Measurements from ENCODE around the gene MAFB.
"Not testable (repeated sequence)": the region's sequence is repeated elsewhere in the genome, so short reads cannot be mapped to it uniquely, and the experiment has no call there.

MAFB gene

DNA sequence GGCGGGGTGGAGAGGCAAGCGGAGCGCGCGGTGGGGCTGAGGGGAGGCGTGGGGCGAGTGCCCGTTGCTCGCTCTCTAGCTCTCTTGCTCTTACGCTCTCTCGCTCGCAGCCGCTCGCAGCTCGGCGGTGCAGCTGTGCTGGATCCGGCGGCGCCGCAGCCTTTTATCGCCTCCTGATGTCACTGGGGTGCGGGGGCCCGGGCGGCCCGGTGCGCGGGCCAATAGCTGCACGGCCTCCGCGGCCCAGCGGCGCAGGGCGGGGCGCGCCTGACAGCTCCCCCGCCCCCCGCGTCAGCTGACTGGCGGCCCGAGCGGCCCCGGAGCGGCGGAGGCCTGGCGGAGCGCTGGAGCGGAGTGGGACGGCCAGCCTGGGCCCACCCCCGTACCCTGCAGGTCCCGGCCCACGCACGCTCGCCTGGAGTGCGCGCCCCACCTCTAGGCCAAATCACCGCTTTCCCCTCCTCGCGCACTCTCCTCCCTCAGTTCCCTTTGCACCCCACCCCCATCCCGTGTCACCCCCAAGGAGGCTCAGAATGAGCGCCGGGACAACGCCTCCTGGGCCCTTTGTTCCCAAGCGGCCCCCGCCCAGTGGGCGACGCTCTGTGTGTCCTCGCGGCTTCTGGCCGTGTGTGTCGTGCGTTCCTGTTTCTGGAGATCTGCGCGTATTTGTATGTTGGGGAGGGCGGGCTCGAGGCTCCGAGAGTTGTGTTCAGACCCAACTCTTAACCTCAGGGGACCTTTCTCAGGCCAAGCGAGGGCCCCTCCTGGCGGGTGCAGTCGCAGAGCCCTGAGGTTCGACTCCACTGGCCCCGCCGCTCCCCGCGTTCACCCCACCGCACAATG lies at the start of gene MAFB:
MAFB (minus strand) TSS at position 137 of the 843 bp plus-strand sequence. CDS start 386 bp downstream, outside the sequence.
- peak; percentile 73 for DNase-seq (ENCODE audit: low read depth, low spot score)

DNA sequence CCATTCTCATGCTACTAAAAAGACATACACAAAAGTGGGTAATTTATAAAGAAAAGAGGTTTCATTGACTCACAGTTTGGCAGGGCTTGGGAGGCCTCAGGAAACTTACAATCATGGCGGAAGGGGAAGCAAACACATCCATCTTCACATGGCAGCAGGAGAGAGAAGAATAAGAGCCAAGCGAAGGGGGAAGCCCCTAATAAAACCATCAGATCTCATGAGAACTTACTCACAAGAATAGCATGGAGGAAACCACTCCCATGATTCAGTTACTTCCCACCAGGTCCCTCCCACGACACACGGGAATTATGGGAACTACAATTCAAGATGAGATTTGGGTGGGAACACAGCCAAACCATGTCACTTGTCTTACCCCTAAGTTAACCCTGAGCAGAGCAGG lies 47.4 kb upstream of the MAFB start:
- DNase-seq (ENCODE audit: low read depth, low spot score): not testable (repeated sequence)

DNA sequence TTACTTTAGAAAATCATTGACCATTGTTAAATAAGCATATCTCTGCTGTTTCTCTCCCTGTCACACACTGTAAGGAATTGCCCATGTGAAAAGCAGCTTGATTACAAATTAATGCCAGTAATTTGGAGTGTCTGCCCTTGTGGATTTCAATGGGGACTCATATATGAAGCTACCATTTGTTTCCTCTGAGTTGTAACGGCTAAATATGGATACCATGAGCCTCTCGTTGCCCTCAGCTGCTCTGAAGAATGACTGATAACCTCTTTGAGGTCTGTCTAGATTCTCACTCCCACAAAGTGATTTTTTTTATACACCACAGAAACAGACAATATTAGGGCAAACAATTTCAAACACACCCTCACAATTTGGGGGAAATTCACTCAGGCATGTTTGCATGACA lies 40.0 kb upstream of the MAFB start:
- DNase-seq (ENCODE audit: low read depth, low spot score): no peak

DNA sequence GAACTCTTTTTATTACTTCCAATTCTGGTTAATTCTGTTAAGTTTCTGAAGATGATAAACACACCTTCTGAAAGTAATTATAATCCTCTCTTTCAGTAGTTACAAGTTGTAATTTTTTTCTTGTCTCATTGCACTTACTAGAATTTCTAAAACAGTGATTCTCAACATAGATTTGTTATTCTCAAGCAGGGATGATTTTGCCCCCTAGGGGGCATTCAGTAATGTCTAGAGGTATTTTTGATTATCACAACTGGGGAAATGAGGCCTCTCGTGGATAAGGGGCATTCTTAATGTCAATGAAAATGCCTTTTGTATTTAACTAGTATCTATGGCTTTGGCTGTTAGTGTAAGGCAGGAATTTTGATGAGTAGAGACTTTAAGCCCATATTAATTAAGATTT lies 39.4 kb upstream of the MAFB start:
- DNase-seq (ENCODE audit: low read depth, low spot score): no peak

DNA sequence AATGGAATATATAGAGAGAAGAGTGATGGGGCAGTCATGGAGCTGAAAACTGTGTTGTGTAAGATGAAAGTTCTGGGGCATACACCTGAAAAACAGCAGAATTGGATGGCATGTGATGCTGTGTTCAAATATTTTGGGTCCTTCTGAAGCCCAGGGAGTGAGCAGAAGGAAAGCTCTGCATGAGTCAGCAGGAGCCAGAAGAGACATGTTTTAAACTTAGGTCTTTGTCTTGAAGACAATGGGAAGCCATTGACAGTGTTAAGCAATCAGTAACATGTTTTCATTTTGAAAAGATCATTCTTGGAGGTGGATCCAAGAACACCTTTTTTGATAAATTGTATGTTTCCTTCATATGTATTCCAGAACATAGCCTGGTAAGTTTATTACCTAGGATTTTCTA lies 38.9 kb upstream of the MAFB start:
- no peak for DNase-seq (ENCODE audit: low read depth, low spot score)

DNA sequence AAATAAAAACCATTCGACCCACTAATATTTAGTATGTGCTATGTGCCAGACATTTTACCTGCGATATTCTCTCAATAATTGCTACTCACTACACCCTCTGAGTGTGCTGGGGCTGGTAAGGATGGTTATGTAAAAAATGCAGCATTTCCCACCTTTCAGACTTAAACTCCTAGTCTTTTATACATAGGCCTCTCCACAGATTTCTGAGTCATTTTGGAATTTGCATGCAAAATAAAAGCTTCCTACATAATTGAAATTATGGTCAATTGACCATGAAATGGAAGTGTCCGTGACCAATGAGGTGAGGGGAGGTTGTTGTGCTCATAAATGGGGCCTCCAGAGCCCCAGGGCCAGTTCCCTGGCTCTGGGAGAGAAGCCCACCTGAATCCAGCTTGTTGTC lies 37.7 kb upstream of the MAFB start:
- DNase-seq (ENCODE audit: low read depth, low spot score): no peak

DNA sequence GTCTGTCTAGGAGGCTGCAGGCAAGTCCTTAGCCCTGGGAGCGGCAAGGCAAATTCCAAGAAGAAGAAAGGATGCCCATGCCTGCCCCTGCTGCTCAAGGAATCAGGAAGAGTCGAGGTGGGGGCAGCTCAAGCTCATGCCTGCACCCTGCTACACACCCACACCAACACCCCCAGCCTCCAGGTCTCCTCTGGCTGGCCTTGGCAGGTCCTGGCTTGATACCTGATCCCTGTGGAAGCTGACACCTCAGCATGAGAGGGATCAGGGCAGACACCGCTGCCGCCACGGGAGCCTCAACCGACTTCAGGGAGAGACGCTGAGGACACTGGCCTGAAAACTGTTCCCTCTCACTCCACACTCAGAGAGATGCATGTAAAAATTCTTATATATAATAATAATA lies 35.5 kb upstream of the MAFB start:
- DNase-seq (ENCODE audit: low read depth, low spot score): no peak

DNA sequence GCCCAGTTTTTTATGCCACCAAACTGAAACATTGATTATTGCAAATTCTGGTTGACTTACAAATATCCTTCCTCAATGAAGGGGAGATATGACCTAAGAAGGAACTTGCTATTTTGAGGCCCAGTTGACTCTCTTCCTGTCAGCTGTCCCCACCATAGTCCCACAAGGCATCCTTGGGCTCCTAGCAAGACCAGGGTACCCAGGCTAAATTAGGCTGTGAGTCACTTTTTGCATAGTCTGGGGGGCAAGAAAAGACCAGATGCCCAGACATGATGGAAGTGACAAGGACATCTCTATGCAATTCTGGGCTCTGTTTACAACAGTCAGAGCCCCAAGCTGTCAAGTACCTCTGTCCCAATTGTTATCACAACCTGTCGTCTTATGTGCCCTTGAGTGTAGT lies 31.8 kb upstream of the MAFB start:
- no peak for DNase-seq (ENCODE audit: low read depth, low spot score)

DNA sequence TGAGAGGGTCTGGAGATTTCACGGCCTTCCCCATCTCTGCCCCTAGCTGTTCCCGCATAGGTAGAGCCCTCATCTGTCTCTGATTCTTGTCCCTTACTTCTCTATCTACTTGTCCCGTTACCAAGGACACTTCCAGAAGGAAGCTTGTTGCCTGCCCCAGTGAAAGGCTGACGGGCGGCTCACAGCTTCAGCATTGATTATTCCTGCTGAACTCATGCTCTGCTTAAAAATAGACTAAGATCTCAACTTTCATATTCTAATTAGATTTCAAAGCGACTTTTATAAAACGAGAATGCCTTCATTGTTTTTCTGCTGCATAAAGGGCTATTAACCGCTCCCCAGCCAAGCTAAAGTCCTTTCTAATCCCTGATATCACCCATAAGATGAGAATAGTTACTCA lies 31.1 kb upstream of the MAFB start:
- DNase-seq (ENCODE audit: low read depth, low spot score): no peak

DNA sequence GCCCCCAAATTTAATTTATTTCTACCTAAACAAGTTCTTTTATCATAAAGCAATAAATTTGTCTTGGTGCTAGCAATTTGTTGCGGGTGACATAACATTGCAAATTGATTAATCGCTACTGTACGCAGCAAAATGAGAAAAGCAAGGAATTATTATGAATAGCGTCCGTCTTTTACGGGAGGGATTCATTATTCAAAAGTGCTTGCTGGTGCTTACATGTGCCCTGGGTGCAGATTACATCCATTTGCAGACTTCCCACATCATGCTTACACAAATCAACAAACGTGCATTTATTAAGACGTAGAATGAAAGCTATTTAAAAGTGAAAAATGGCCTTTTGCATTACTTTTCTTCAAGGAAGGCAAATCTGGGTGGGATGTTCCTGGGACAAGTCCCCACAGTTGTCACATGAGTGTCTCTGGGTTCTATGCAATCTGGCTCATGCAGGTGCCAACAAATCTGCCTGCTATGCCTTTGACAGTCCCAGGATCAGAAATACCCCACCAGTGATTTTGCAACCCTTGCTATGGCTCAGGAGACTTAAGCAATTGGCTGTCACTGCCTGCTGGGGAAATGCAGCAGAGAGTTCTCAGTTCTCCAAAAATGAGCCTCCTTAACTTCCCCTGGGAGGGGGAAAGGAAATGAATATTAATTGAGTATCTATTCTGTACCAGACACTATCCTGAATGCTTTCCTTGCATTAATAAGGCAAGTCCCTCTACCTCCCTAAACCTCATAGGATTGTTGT lies 30.1 kb upstream of the MAFB start:
- no peak for DNase-seq (ENCODE audit: low read depth, low spot score)

DNA sequence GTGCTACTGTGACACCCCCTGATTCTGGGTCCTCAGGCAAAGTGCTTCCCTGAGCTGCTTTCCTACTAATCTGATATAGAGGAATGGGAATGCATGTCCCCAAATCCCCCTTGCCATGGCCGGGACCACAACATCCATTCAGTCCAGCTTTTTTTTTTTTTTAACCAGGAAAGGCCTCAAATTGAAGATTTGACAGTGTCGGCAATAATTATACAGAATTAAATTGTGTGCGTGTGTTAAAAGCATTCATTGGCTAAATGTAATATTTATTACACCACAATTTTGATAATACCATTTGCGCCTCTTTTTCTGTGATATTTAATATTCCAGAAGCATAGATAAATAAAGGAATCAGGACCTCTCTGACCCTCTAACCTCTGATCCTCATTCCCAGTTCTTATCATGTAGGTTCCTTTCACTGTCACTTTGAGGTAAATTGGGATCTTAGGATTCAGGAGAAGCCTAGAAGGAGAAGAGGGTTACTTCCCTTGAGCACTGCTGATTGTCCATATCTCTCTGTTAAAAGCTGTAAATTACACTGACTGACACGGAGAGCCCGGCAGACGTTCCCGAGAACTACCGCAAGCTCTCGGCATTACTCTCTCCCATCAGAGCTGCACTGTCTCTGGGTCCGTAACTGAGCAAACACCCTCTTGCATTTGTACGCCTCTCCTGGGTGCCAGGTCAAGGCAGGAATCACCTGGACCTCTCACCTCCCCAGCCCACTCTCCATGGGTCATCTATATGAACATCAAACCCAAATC lies 29.4 kb upstream of the MAFB start:
- no peak for DNase-seq (ENCODE audit: low read depth, low spot score)

DNA sequence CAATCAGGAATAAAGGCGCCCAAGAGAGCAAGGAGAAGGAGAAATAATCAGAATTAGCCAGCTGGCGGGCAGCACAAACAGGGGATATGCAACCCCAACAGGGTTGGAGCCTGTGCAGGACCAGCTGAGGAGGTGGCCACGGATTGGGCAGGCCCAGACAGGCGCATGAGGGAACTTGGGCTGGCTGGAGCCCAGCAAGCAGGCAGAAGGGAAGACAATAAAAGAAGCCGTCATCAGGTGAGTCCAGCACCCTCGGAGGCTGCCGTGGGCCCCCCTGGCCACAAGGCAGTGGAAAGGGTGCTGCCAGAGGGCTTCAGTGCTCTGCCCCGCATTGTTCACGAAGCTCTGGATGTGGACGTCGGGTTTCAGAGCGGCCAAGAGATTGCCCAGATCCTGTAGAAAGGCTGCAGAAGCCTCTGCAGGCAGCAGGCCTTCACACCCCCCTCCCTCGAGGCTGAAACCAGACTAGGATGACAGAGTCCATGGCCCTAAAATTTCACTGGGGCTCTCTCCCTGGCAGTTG lies 28.4 kb upstream of the MAFB start:
- DNase-seq (ENCODE audit: low read depth, low spot score): no peak

DNA sequence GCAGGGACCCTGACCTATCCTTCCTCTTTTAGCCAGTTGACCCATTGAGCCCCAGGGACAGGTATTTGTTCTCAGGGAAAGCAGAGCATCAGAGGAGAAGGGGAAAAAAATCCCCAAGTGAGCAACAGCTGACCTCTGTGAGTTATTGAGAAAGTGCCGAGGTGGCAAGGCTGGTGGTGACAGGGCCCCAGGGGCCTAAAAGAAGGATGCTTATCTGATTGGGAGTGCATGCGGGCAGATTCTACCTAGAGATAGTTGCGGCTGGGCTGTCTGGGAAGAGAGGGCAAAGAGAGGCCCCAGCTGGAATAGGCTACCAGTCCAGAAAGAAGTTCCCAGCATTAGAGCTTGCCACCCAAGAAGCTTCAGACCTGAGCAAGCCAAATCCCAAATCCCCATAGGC lies 26.5 kb upstream of the MAFB start:
- DNase-seq (ENCODE audit: low read depth, low spot score): no peak

DNA sequence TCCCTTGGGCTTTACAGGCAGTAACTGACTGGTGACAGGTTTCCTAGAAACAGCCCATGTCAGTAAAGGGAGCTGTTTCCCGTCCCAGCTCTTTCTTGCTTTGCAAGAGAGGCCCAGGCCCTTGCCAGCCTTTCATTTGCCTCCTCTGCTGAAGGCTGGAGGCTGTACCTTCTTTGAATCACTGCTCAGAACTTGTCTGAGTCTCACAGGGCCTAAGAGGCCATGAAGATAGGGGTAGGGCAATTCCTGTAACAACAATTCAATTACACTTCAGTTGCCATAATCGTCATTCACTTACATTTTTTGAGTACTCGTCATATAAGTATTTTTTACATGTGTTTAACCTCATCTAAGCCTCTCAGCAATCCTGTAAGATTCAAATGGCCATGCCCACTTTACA lies 25.9 kb upstream of the MAFB start:
- DNase-seq (ENCODE audit: low read depth, low spot score): no peak

DNA sequence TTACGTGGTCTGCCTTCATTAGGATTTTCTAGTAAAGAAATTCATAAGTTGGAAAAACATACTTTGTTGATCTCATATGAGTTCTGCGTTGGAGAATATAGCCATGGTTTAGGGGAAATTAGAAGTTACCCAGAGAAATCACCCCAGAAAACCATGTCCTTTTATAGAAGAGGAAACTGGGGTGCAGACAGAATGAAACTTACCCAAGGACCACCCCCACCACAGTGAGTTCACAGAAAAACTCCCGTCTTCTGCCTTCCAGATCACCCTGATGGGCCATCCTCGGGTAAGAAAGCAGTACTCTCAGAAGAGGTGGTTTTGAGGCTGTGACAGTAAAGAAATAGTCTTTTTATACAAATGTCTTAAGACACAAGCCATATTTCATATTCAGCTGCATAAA lies 25.1 kb upstream of the MAFB start:
- no peak for DNase-seq (ENCODE audit: low read depth, low spot score)

DNA sequence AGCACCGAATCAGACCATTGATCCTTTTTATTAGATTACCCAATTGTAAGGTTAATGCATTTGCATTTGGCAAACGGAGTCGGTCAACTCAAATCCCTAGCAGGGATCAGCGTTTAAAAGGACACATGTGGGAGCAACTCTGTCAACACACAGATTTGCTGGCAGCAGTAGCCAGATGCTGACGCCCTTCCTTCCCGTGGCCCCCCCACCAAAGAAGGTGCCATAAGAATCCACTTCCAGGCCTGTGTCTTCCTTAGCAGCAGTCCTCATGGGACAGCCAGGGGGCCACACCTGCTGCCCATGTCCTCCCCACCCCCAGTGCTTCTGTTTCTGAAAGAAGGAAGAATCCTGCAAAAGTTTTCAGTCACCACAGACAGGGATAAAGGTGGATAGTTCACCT lies 24.5 kb upstream of the MAFB start:
- no peak for DNase-seq (ENCODE audit: low read depth, low spot score)

DNA sequence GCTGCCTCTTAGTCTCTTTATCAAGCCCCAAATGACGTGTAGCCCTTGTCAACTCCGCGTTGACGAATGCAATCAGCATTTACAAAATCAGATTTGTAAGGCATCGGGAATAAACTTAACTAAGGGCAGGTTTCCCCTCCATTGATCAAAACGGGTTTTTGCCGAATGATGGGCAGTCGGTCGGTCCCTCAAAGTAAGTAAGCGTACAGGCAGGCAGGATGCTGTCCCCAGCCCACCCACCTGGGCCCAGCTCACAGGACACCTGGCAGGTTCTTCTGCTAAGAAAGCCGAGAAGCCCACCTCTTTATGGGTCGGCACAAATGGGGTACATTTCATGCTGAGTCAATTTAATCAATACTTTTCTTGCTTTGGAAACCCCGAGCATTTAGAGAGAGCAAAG lies 22.0 kb upstream of the MAFB start:
- DNase-seq (ENCODE audit: low read depth, low spot score): no peak

DNA sequence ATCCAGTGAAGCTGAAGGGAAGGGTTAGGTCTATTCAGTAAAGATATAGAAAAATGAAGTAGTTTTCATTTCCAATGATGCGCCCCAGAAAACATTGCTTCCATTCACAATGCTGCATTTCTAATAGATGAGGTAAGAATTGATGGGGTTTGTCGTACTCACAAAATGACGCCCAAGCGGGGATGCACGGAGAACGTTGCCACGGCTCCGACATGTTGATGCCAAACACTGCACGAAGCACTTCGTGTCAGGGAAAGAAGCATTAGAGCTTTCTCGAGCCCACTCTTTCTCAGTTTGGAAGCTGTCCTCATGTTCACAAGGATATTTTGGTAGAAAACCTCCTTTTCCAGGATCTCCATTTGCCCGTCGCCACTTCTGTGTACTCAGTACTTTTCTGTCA lies 21.6 kb upstream of the MAFB start:
- no peak for DNase-seq (ENCODE audit: low read depth, low spot score)

DNA sequence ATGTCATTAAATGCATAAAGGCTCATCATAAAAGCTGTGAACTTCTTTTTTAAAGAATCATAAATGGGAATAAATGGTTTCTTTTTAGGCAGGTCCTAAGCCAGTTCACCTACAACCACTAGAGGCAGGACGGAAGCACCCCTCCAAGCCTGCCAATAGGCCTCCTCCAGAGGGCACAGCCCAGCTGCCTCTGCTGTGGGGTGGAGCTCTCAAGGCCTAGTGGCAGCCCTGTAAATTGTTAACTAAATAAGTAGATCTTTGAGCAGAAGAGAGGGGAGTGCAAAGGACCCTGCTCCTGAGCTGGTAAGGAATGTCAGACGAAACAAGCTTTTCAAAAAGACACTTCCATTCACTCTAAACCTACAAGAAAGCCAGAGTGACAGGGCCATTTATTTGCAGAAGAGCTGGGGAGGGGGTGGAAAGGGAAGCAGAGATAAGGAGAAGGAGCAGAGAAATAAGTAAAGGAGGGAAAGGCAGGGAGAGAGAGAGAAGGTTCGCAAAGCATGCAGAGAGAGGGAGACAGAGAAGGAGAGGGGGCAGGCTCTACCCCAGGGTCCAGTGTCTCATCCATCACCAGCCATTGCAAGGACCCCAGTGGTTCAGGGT lies 18.0 kb upstream of the MAFB start:
- no peak for DNase-seq (ENCODE audit: low read depth, low spot score)

DNA sequence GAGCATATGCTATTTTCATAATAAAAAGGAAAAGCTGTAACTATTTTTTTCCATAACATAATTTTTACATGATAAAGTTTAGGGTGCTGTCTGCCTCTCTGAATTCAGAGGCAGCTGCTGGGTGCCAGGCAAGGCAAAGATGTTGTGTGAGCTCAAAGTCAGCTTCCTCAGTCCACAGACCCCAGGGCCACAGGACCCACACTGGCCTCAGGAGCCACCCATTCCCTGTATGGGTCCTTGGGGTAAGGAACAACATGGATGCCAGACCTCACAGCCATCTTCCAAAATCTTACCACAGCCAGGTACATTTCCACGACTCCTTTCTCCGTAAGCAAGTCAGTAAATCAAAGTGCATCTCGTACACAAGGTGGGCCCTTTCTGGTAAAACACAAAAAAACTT lies 16.4 kb upstream of the MAFB start:
- no peak for DNase-seq (ENCODE audit: low read depth, low spot score)

DNA sequence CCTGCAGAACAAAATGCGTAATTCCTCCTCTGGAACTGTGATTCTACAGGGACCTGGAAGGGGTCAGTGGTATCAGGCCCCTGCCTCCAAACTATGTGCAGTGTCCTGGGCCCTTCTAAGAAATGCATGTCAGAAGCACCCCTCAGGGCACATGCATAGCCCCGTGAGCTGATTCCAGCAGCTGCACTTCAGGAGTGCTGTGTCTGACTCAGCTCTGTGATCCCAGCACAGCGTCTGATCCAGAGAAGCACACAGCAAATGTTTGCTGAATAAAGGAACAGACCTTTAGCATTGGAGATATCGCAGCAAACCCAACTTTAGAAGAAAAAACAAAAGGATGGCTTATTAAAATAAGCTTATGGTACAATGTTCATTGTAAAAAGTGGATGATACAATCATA lies 15.8 kb upstream of the MAFB start:
- DNase-seq (ENCODE audit: low read depth, low spot score): no peak
